Testis (tissue), 3 donors: ENCODE measurements around the gene IMP4. TPM values are rescaled to one million over a fixed set of nuclear protein-coding genes. Genes with fewer than 3 reads are reported as not detected.

ENCODE experiments used
- DNase-seq: peaks from one replicate; pipeline ENCODE4 v3.0.0-alpha.2; 2019
- H3K27ac ChIP-seq, 2 donors: fragments of 200-600 bp; sonication (generic); one replicate each; pipeline ENCODE4 v1.5.1; 2019
- H3K27me3 ChIP-seq: fragments of 200-600 bp; sonication (generic); one replicate; pipeline ENCODE4 v1.5.1; 2019
- H3K36me3 ChIP-seq: fragments of 200-600 bp; sonication (generic); one replicate; pipeline ENCODE4 v1.5.1; 2017; ENCODE audit warnings: low read depth; ENCODE audit errors: missing control alignments
- H3K4me1 ChIP-seq: fragments of 200-600 bp; sonication (generic); one replicate; pipeline ENCODE4 v1.5.1; 2019
- H3K4me3 ChIP-seq, 2 donors: fragments of 200-600 bp; sonication (generic); one replicate each; pipeline ENCODE4 v1.5.1; 2017 to 2019
- H3K9me3 ChIP-seq: fragments of 200-600 bp; sonication (generic); one replicate; pipeline ENCODE4 v1.5.1; 2017
- POLR2A ChIP-seq: fragments of 450-650 bp; IDR thresholded peaks from one replicate; pipeline ENCODE4 v1.6.1; 2017; ENCODE audit warnings: antibody characterized with exemption, mild to moderate bottlenecking, moderate library complexity
- WGBS, 2 donors: methylation state at CpG; one replicate each; pipeline ENCODE4 v1.1.5; 2018; 5-methylcytosine and 5-hydroxymethylcytosine counted together
- intact Hi-C: fragments of 100-400 bp; cut with DNase I; formaldehyde crosslinking; loops from one replicate; pipeline ENCODE4 v1.15.1; 2023; ENCODE audit warnings: low total_unique reads
- polyA plus RNA-seq: library from polyadenylated mRNA; stranded (reverse); fragments of 350-450 nt; fragmentation: Illumina TruSeq; extraction: RNeasy Lipid Tissue Mini Kit (QIAGEN cat#74804); gene quantifications from one replicate; pipeline ENCODE4 v1.2.3, GENCODE V29; 2014; ENCODE audit warnings: low read depth, low replicate concordance; ENCODE audit not compliant: insufficient read depth
- total RNA-seq, 2 donors: library from RNA; depleted of rRNA; stranded (reverse); fragments of >200 nt; gene quantifications; one replicate each; pipeline ENCODE4 v1.2.3, GENCODE V29; 2016
- TF ChIP-seq, protein P1 (sequence below), 3 experiments: fragments of 450-650 bp in 2 of 3; fragments of 200-600 bp in 1 of 3; sonication (generic) in 1 of 3; IDR thresholded peaks; one replicate each; pipeline ENCODE4 v1.5.1; 2016 to 2019; ENCODE audit warnings: antibody characterized with exemption in 3 of 3, mild to moderate bottlenecking in 2 of 3, moderate library complexity in 1 of 3

The IMP4 gene
- total and polyA plus RNA-seq, 3 donors from 2014 or later = 57.1 to 109 (median 103) TPM

GRCh38 chr2:130336150-130336876 is 6.4 kb upstream of the IMP4 start:
- no peak for DNase-seq
- Histone ChIP-seq H3K27ac (no peak overlapping the region), H3K4me1 (peaks cover 2% of the 10 kb centered on the region), H3K27me3 (no peaks in the 10 kb centered on the region), H3K4me3 (no peak overlapping the region), H3K9me3 (no peaks in the 10 kb centered on the region), H3K36me3 (no peaks in the 10 kb centered on the region)
- 85 to 93% methylated on average over 13 of the region's 13 CpGs for WGBS, 2 donors
- intact Hi-C loops = loop anchor here (5.0 kb wide), 1 partner anchor 154 kb away; the partner anchor contains the start of genes MZT2B and SMPD4
- TF ChIP-seq, protein P1, sequence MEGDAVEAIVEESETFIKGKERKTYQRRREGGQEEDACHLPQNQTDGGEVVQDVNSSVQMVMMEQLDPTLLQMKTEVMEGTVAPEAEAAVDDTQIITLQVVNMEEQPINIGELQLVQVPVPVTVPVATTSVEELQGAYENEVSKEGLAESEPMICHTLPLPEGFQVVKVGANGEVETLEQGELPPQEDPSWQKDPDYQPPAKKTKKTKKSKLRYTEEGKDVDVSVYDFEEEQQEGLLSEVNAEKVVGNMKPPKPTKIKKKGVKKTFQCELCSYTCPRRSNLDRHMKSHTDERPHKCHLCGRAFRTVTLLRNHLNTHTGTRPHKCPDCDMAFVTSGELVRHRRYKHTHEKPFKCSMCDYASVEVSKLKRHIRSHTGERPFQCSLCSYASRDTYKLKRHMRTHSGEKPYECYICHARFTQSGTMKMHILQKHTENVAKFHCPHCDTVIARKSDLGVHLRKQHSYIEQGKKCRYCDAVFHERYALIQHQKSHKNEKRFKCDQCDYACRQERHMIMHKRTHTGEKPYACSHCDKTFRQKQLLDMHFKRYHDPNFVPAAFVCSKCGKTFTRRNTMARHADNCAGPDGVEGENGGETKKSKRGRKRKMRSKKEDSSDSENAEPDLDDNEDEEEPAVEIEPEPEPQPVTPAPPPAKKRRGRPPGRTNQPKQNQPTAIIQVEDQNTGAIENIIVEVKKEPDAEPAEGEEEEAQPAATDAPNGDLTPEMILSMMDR (IDR thresholded peaks at IDR 0.05) = no peak
- no peak for TF ChIP-seq POLR2A

- TF ChIP-seq, protein P1 (IDR thresholded peaks at IDR 0.05) = no peak
- no peak for TF ChIP-seq POLR2A
- WGBS, 2 donors = 52 to 59% methylated on average over 28 to 29 of the region's 29 CpGs
- Histone ChIP-seq H3K9me3 (no peaks in the 10 kb centered on the region), H3K27me3 (no peaks in the 10 kb centered on the region), H3K4me1 (peaks cover 5% of the 10 kb centered on the region), H3K4me3 (no peak overlapping the region), H3K27ac (no peak overlapping the region), H3K36me3 (no peaks in the 10 kb centered on the region)
- no peak for DNase-seq
- intact Hi-C loops = loop anchor here (5.0 kb wide), 1 partner anchor 155 kb away; the partner anchor contains the start of genes MZT2B and SMPD4
Observed at GRCh38 chr2:130336877-130337734, 5.6 kb upstream of the IMP4 start.

GRCh38 chr2:130337735-130338325 is 4.9 kb upstream of the IMP4 start:
- TF ChIP-seq, protein P1 (IDR thresholded peaks at IDR 0.05) = no peak
- TF ChIP-seq POLR2A = no peak
- Histone ChIP-seq H3K36me3 (no peaks in the 10 kb centered on the region), H3K27me3 (no peaks in the 10 kb centered on the region), H3K4me1 (peaks cover 5% of the 10 kb centered on the region), H3K27ac (no peak overlapping the region), H3K9me3 (no peaks in the 10 kb centered on the region), H3K4me3 (no peak overlapping the region)
- no peak for DNase-seq
- WGBS, 2 donors = 60 to 66% methylated on average over 8 of the region's 8 CpGs
- intact Hi-C loops = loop anchor here (5.0 kb wide), 1 partner anchor 156 kb away; the partner anchor contains the start of genes MZT2B and SMPD4

GRCh38 chr2:130338793-130339345 is 3.8 kb upstream of the IMP4 start:
- no peaks in the 10 kb centered on the region for H3K36me3 ChIP-seq
- peaks cover 13% of the 10 kb centered on the region for H3K4me1 ChIP-seq
- 85 to 91% methylated on average over 12 of the region's 12 CpGs for WGBS, 2 donors
- H3K27me3 ChIP-seq = no peaks in the 10 kb centered on the region
- intact Hi-C loops = loop anchor here (5.0 kb wide), 1 partner anchor 157 kb away; the partner anchor contains the start of genes MZT2B and SMPD4
- no peak overlapping the region for H3K4me3 ChIP-seq
- H3K9me3 ChIP-seq = no peaks in the 10 kb centered on the region
- TF ChIP-seq POLR2A = no peak
- TF ChIP-seq, protein P1 (IDR thresholded peaks at IDR 0.05) = no peak
- H3K27ac ChIP-seq = no peak overlapping the region
- DNase-seq = no peak
